Measurements from ENCODE around the gene IL1R2.
A peak's percentile ranks its signal among the peaks of the same experiment; 100 is the strongest.

IL1R2 gene

DNA sequence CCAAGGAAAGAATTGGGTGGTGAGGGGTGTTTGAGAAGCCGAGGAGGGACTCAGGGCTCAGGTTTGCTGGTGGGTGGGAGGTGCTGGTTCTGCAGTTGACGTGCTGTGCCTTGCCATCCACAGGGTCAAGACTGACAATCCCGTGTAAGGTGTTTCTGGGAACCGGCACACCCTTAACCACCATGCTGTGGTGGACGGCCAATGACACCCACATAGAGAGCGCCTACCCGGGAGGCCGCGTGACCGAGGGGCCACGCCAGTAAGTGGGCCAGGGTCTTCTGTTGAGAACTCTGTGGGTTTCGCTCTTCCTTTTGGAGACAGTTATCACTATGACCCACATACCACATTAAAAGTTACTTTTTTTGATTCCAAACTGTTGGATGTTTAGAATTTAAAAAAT, 32.6 kb downstream of the IL1R2 start:
- DNase-seq = no peak

DNA sequence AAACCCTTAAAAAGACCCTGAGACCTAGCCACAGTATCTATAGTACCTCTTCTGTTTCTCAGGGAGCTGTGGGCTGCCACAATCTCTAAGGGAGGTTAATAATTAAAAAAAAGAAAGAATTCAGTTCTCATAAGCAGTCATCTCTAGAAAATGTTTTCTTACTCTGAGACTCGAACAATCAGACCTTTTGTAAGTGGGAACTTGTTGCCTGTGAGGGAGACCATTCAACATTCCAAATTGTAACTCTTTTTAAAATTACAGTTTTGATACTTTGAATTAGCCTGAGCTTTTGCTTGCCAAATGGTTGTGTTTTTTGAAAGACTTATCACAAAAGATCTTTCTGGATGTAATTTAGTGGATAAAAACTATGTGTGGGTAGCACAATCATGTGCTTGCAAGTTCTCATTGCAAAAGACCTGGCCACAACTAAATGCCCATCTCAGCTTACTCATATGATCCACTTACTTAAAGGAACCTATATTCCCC, 33.3 kb downstream of the IL1R2 start:
- no peak for DNase-seq

- DNase-seq = no peak
Observed at GRCh38 chr2:102025583-102026267, 34.0 kb downstream of the IL1R2 start.

- no peak for DNase-seq
Observed at GRCh38 chr2:102027036-102027980, 35.5 kb downstream of the IL1R2 start.

GRCh38 chr2:102028470-102028869, 36.7 kb downstream of the IL1R2 start:
- no peak for DNase-seq

DNA sequence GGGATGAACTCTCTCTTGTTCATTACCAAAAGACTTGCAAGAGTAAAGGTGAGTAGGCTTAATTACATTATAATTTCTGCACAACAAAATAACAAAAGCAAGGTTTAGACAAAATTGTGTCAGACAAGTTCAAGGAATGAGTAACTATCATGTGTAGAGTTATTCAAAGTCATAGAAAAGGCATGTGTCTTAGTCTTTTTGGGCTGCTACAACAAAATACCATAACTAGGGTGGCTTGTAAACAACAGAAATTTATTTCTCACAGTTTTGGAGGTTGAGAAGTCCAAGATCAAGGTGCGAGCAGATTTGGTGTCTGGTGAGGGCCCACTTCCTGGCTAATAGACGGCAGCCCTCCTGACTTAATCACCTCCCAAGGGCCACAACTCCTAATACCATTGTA, 37.6 kb downstream of the IL1R2 start:
- no peak for DNase-seq

DNA sequence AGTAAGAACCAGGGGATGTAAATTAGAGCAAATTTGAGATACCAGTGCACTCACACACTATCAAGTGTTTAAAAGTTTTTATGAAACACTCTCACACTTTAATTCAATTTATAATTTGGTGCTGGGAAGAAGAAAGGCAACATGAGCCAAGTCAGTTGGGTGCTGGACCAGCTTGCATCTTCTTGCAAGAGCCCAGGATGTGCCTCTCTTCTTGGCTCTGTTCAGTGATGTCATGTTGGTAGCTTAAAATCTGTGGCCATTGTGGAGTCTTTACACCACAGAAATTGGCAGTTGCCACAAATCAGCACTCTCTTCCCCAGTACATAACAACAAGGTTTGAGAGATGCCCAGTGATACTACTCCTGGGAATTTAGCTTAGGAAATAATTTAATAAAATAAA, 38.2 kb downstream of the IL1R2 start:
- no peak for DNase-seq

DNA sequence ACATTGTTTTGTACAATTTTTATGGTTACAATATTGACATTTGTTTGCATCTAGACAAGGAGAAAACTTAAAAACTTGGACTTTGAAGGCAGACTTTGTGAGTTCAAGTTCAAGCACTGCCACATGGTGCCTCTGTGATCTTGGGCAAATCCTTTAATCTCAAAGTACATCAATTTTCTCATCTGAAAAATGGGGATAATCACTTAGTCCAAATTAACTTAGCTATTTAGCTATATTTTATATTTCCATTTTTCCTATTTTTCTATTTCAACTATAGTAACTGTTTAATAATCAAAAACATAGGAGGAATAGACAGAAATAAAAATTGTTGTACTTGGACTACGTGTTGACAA, 38.7 kb downstream of the IL1R2 start:
- DNase-seq = no peak

DNA sequence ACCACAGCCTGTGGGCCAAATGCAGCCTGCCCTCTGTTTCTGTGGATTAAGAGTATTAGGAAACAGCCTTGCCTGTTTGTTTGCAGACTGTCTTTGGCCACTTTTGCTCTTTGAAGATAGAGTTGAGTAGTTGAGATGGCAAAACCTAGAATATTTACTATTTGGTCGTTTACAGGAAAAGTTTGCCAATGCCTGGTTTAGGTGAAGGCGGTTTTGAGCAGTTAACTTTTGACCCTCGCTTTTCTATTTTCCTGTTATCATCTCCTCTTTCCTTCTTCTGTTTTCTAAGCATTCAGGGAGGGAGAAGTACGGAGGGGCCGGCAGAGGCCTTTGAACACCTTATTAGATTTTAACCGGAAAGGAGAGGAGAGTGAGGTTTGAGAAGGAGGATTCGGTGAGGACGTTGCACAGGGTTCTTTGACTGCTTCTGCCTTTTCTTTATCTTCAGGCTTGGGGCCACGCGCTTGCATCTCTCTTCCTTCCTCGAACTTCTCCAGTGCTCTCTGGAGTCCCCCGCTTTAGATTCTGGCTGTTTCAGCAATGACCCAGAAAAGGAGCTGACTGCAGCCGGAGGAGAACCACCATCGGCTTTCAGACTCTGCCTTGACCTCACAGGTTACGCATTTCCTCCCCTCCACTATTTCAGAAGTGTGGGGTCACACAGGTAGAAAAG, 39.2 kb downstream of the IL1R2 start:
- DNase-seq = no peak

- no peak for DNase-seq
Observed at GRCh38 chr2:102032368-102033030, 40.7 kb downstream of the IL1R2 start.

GRCh38 chr2:102033031-102033749, 41.4 kb downstream of the IL1R2 start:
- DNase-seq = peak; percentile 13

GRCh38 chr2:102033750-102034682, 42.3 kb downstream of the IL1R2 start:
- DNase-seq = no peak

GRCh38 chr2:102034683-102035548, 43.2 kb downstream of the IL1R2 start:
- no peak for DNase-seq

GRCh38 chr2:102037681-102038080, 45.9 kb downstream of the IL1R2 start:
- DNase-seq = no peak

- DNase-seq = no peak
Observed at GRCh38 chr2:102040229-102040628, 48.5 kb downstream of the IL1R2 start.

GRCh38 chr2:102041351-102041750, 49.6 kb downstream of the IL1R2 start:
- no peak for DNase-seq

- DNase-seq = no peak
Observed at GRCh38 chr2:102042196-102043081, 50.7 kb downstream of the IL1R2 start.

GRCh38 chr2:102043560-102043959, 51.8 kb downstream of the IL1R2 start:
- DNase-seq = no peak

Measured in CD4-positive, alpha-beta T cell treated with Interleukin-17A for 1 hour (primary cell).